HepG2 (cell line): ENCODE results near the gene CASKIN1. TPM values are rescaled to one million over a fixed set of nuclear protein-coding genes. Genes with fewer than 3 reads are reported as not detected.

Experiments
- ARNT2 ChIP-seq: sonication (generic); formaldehyde crosslinking; IDR thresholded peaks from 2 replicates; pipeline ENCODE4 v1.8.0; 2022; ENCODE audit warnings: mild to moderate bottlenecking, low read depth, missing genetic modification reagents, moderate library complexity
- BORCS8-MEF2B ChIP-seq: sonication (generic); formaldehyde crosslinking; IDR thresholded peaks from 2 replicates; pipeline ENCODE4 v1.8.0; 2022; ENCODE audit warnings: mild to moderate bottlenecking, missing genetic modification reagents
- DR1 ChIP-seq: sonication (generic); formaldehyde crosslinking; IDR thresholded peaks from 2 replicates; pipeline ENCODE4 v1.8.0; 2021; ENCODE audit warnings: mild to moderate bottlenecking, missing genetic modification reagents, inconsistent platforms
- EHMT2 ChIP-seq: fragments of 200-600 bp; sonication (generic); IDR thresholded peaks from 2 replicates; pipeline ENCODE4 v1.7.0; 2017; ENCODE audit warnings: antibody characterized with exemption, low read depth, low read length, borderline replicate concordance
- GATAD1 ChIP-seq: IDR thresholded peaks from 2 replicates; pipeline ENCODE4 v1.6.1; 2016; ENCODE audit warnings: missing genetic modification reagents, missing compliant biosample characterization
- GATAD2A ChIP-seq: IDR thresholded peaks from 2 replicates; pipeline ENCODE4 v1.6.1; 2016
- GPN1 ChIP-seq: sonication (generic); formaldehyde crosslinking; IDR thresholded peaks from 2 replicates; pipeline ENCODE4 v1.5.1; 2020; ENCODE audit warnings: missing genetic modification reagents, borderline replicate concordance
- HCFC1 ChIP-seq: fragments of 150-350 bp; IDR thresholded peaks from 2 replicates; pipeline ENCODE4 v1.6.1; 2014; ENCODE audit warnings: low read depth, low read length
- HDAC2 ChIP-seq: sonication (generic); formaldehyde crosslinking; IDR thresholded peaks from 2 replicates; pipeline ENCODE4 v1.4.0; 2020; ENCODE audit warnings: missing genetic modification reagents
- HNF4A ChIP-seq: sonication (generic); formaldehyde crosslinking; IDR thresholded peaks from 2 replicates; pipeline ENCODE4 v1.4.0; 2020; ENCODE audit warnings: missing genetic modification reagents
- KMT2A ChIP-seq: sonication (generic); formaldehyde crosslinking; IDR thresholded peaks from 2 replicates; pipeline ENCODE4 v1.4.0; 2020; ENCODE audit warnings: missing genetic modification reagents
- MED8 ChIP-seq: sonication (generic); formaldehyde crosslinking; IDR thresholded peaks from 2 replicates; pipeline ENCODE4 v1.8.1; 2023; ENCODE audit warnings: mild to moderate bottlenecking, missing genetic modification reagents; ENCODE audit not compliant: insufficient replicate concordance
- MTA1 ChIP-seq: sonication (generic); formaldehyde crosslinking; IDR thresholded peaks from 2 replicates; pipeline ENCODE4 v1.4.0; 2020; ENCODE audit warnings: missing genetic modification reagents, mild to moderate bottlenecking, borderline replicate concordance
- NCOA2 ChIP-seq: sonication (generic); formaldehyde crosslinking; IDR thresholded peaks from 2 replicates; pipeline ENCODE4 v1.8.0; 2022; ENCODE audit warnings: inconsistent platforms
- PHF20 ChIP-seq: sonication (generic); formaldehyde crosslinking; IDR thresholded peaks from 2 replicates; pipeline ENCODE4 v1.5.0; 2020; ENCODE audit warnings: mild to moderate bottlenecking, missing genetic modification reagents
- PRDM4 ChIP-seq: sonication (generic); formaldehyde crosslinking; IDR thresholded peaks from 2 replicates; pipeline ENCODE4 v1.9.0; 2021; ENCODE audit warnings: missing genetic modification reagents, borderline replicate concordance
- SP140L ChIP-seq: sonication (generic); formaldehyde crosslinking; IDR thresholded peaks from 2 replicates; pipeline ENCODE4 v1.4.0; 2020; ENCODE audit warnings: missing genetic modification reagents, borderline replicate concordance
- SUZ12 ChIP-seq: fragments of 150-350 bp; IDR thresholded peaks from 2 replicates; pipeline ENCODE4 v1.6.1; 2014; ENCODE audit warnings: low read depth, low read length
- TBL1XR1 ChIP-seq: fragments of 150-350 bp; IDR thresholded peaks from 2 replicates; pipeline ENCODE4 v1.6.1; 2014; ENCODE audit warnings: borderline replicate concordance, low read length; ENCODE audit not compliant: partially characterized antibody
- ZFY ChIP-seq: sonication (generic); formaldehyde crosslinking; IDR thresholded peaks from 2 replicates; pipeline ENCODE4 v1.4.0; 2020; ENCODE audit warnings: missing genetic modification reagents
- ZNF138 ChIP-seq: sonication (generic); formaldehyde crosslinking; IDR thresholded peaks from 2 replicates; pipeline ENCODE4 v1.5.0; 2020; ENCODE audit warnings: mild to moderate bottlenecking, low read depth, missing genetic modification reagents
- ZNF224 ChIP-seq: sonication (generic); formaldehyde crosslinking; IDR thresholded peaks from 2 replicates; pipeline ENCODE4 v1.5.0; 2020; ENCODE audit warnings: mild to moderate bottlenecking, missing genetic modification reagents
- ZNF235 ChIP-seq: sonication (generic); formaldehyde crosslinking; IDR thresholded peaks from 2 replicates; pipeline ENCODE4 v1.8.1; 2023; ENCODE audit warnings: mild to moderate bottlenecking, missing genetic modification reagents, borderline replicate concordance
- ZNF326 ChIP-seq: sonication (generic); formaldehyde crosslinking; IDR thresholded peaks from 2 replicates; pipeline ENCODE4 v1.4.0; 2020; ENCODE audit warnings: missing genetic modification reagents, borderline replicate concordance
- ZNF563 ChIP-seq: sonication (generic); formaldehyde crosslinking; IDR thresholded peaks from 2 replicates; pipeline ENCODE4 v1.8.0; 2022; ENCODE audit warnings: mild to moderate bottlenecking, moderate library complexity, missing genetic modification reagents
- ZNF619 ChIP-seq: sonication (generic); formaldehyde crosslinking; IDR thresholded peaks from 2 replicates; pipeline ENCODE4 v1.4.0; 2020; ENCODE audit warnings: mild to moderate bottlenecking, missing genetic modification reagents
- ZNF775 ChIP-seq: sonication (generic); formaldehyde crosslinking; IDR thresholded peaks from 2 replicates; pipeline ENCODE4 v1.4.0; 2020; ENCODE audit warnings: missing genetic modification reagents, mild to moderate bottlenecking, moderate library complexity, borderline replicate concordance
- polyA plus RNA-seq, 8 experiments: library from polyadenylated mRNA; depleted of rRNA in 3 of 8; stranded (reverse) in 7 of 8; unstranded in 1 of 8; fragments of >200 nt; fragmentation: Illumina TruSeq in 4 of 8; extraction: Trizol in 4 of 8; gene quantifications; 2 replicates each; pipeline versions ENCODE4 v1.2.1 to v1.2.3, GENCODE V29; 2011 to 2016; ENCODE audit warnings: low read depth in 4 of 8, missing spikeins in 1 of 8, mixed read lengths in 1 of 8; ENCODE audit not compliant: insufficient read depth in 1 of 8
- total RNA-seq, 5 experiments: library from RNA; depleted of rRNA; stranded (reverse); fragments of >200 nt; fragmentation: Illumina TruSeq; extraction: Trizol; gene quantifications; 2 replicates each; pipeline ENCODE4 v1.2.3, GENCODE V29; 2016; ENCODE audit warnings: low read depth in 1 of 5
- TF ChIP-seq, protein P1 (sequence below): sonication (generic); formaldehyde crosslinking; IDR thresholded peaks from 2 replicates; pipeline ENCODE4 v1.4.0; 2020; ENCODE audit warnings: missing genetic modification reagents

The CASKIN1 gene
- total and polyA plus RNA-seq, 2 of the 13 experiments (the other 11 are each of a cell fraction or from before 2014, with no cell fraction given) = 1.2 to 2.2 TPM

- TF ChIP-seq, protein P1, sequence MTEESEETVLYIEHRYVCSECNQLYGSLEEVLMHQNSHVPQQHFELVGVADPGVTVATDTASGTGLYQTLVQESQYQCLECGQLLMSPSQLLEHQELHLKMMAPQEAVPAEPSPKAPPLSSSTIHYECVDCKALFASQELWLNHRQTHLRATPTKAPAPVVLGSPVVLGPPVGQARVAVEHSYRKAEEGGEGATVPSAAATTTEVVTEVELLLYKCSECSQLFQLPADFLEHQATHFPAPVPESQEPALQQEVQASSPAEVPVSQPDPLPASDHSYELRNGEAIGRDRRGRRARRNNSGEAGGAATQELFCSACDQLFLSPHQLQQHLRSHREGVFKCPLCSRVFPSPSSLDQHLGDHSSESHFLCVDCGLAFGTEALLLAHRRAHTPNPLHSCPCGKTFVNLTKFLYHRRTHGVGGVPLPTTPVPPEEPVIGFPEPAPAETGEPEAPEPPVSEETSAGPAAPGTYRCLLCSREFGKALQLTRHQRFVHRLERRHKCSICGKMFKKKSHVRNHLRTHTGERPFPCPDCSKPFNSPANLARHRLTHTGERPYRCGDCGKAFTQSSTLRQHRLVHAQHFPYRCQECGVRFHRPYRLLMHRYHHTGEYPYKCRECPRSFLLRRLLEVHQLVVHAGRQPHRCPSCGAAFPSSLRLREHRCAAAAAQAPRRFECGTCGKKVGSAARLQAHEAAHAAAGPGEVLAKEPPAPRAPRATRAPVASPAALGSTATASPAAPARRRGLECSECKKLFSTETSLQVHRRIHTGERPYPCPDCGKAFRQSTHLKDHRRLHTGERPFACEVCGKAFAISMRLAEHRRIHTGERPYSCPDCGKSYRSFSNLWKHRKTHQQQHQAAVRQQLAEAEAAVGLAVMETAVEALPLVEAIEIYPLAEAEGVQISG (CRISPR knock-in tag) = peak; percentile 44; the same call in 1 of the 2 replicates
- TF ChIP-seq ZNF775 = no peak
- no peak for TF ChIP-seq ZNF326 (CRISPR knock-in tag)
- no peak for TF ChIP-seq ZNF138 (CRISPR knock-in tag)
- TF ChIP-seq HNF4A = 0 out of 2 replicates have a peak, but pooled peaks have one; percentile 11
- TF ChIP-seq GPN1 = no peak
- TF ChIP-seq SUZ12 = no peak
- TF ChIP-seq TBL1XR1 = no peak
- peak; percentile 40 for TF ChIP-seq ZFY
- TF ChIP-seq HDAC2 (CRISPR knock-in tag) = peak; percentile 75; the same call in 1 of the 2 replicates
- TF ChIP-seq MED8 (CRISPR knock-in tag) = peak; percentile 31
- no peak for TF ChIP-seq MTA1 (CRISPR knock-in tag)
- TF ChIP-seq GATAD2A = peak; percentile 62
- no peak for TF ChIP-seq PHF20 (CRISPR knock-in tag)
- TF ChIP-seq EHMT2 = no peak
- TF ChIP-seq KMT2A (CRISPR knock-in tag) = no peak
- peak; percentile 27; the same call in 1 of the 2 replicates for TF ChIP-seq GATAD1
- TF ChIP-seq SP140L = no peak
- peak; percentile 35; the same call in 1 of the 2 replicates for TF ChIP-seq ZNF619
- no peak for TF ChIP-seq NCOA2 (CRISPR knock-in tag)
- no peak; the same call in 1 of the 2 replicates for TF ChIP-seq ZNF235
- TF ChIP-seq ARNT2 (CRISPR knock-in tag) = no peak
- no peak for TF ChIP-seq HCFC1
- no peak for TF ChIP-seq BORCS8-MEF2B
- TF ChIP-seq ZNF224 (CRISPR knock-in tag) = no peak; the same call in 1 of the 2 replicates
- TF ChIP-seq PRDM4 (CRISPR knock-in tag) = no peak
- TF ChIP-seq ZNF563 = no peak
- TF ChIP-seq DR1 (CRISPR knock-in tag) = no peak
Measured at GRCh38 chr16:2147981-2148671, 48.3 kb downstream of the CASKIN1 start, which contains the start of gene RAB26 (continued).
